Measurements from ENCODE around the gene KRT20. TPM values are rescaled to one million over a fixed set of nuclear protein-coding genes. Genes with fewer than 3 reads are reported as not detected.

KRT20 gene
- total RNA-seq, 3 donors from 2014 or later = 6.6 TPM; not detected in 2

Other genes starting within 250 kb of the KRT20 start
- gene SMARCE1, start 237.4 kb downstream of the KRT20 start, total RNA-seq = 100 to 1,000 TPM in 1 of 3 donors, 10 to 100 TPM in 2; 91.4 to 122 (median 98.4) TPM
- 1 to 10 TPM in 2 of 3 donors, under 1 TPM in 1; 0.80 to 1.3 (median 1.0) TPM for gene KRT222, start 220.1 kb downstream of the KRT20 start, total RNA-seq
- gene KRT24, start 181.5 kb downstream of the KRT20 start, total RNA-seq = not detected
- not detected for gene KRT25, start 129.9 kb downstream of the KRT20 start, total RNA-seq
- not detected for gene KRT26, start 113.0 kb downstream of the KRT20 start, total RNA-seq
- gene KRT27, start 102.7 kb downstream of the KRT20 start, total RNA-seq = not detected
- not detected for gene KRT28, start 85.3 kb downstream of the KRT20 start, total RNA-seq
- 10 to 100 TPM in 1 of 3 donors, 1 to 10 TPM in 2; 6.2 to 14.7 (median 7.6) TPM for gene KRT10, start 62.6 kb downstream of the KRT20 start, total RNA-seq
- not detected for gene KRT12, start 18.0 kb downstream of the KRT20 start, total RNA-seq
- gene KRT23, start 52.4 kb upstream of the KRT20 start, total RNA-seq = 10 to 100 TPM in 2 of 3 donors, not detected in 1; 37.7 to 57.5 TPM
- not detected for gene KRT39, start 81.7 kb upstream of the KRT20 start, total RNA-seq
- gene KRT40, start 99.1 kb upstream of the KRT20 start, total RNA-seq = under 1 TPM in 1 of 3 donors, not detected in 2; 0.29 TPM
- gene KRTAP3-3, start 108.9 kb upstream of the KRT20 start, total RNA-seq = not detected
- not detected for gene KRTAP3-2, start 114.7 kb upstream of the KRT20 start, total RNA-seq
- not detected for gene KRTAP3-1, start 123.9 kb upstream of the KRT20 start, total RNA-seq
- not detected for gene KRTAP1-5, start 142.0 kb upstream of the KRT20 start, total RNA-seq
- not detected for gene KRTAP1-4, start 145.0 kb upstream of the KRT20 start, total RNA-seq
- not detected for gene KRTAP1-3, start 149.6 kb upstream of the KRT20 start, total RNA-seq
- not detected for gene KRTAP1-1, start 156.2 kb upstream of the KRT20 start, total RNA-seq
- gene KRTAP2-1, start 162.1 kb upstream of the KRT20 start, total RNA-seq = not detected
- not detected for gene KRTAP2-2, start 170.0 kb upstream of the KRT20 start, total RNA-seq
- gene KRTAP2-3, start 174.9 kb upstream of the KRT20 start, total RNA-seq = not detected
- gene KRTAP2-4, start 180.6 kb upstream of the KRT20 start, total RNA-seq = not detected
- not detected for gene KRTAP4-7, start 198.9 kb upstream of the KRT20 start, total RNA-seq
- not detected for gene KRTAP4-8, start 212.9 kb upstream of the KRT20 start, total RNA-seq
- gene KRTAP4-16, start 217.0 kb upstream of the KRT20 start, total RNA-seq = not detected
- gene KRTAP4-9, start 220.1 kb upstream of the KRT20 start, total RNA-seq = not detected
- not detected for gene KRTAP4-11, start 233.1 kb upstream of the KRT20 start, total RNA-seq
- gene KRTAP4-12, start 238.9 kb upstream of the KRT20 start, total RNA-seq = not detected

Data from breast epithelium (tissue), 3 donors.